ENCODE data around the gene TVP23B. TPM values are rescaled to one million over a fixed set of nuclear protein-coding genes. Genes with fewer than 3 reads are reported as not detected.
A peak's percentile ranks its signal among the peaks of the same experiment; 100 is the strongest.
"Not testable (repeated sequence)": the region's sequence is repeated elsewhere in the genome, so short reads cannot be mapped to it uniquely, and the experiment has no call there.

TVP23B gene
- total RNA-seq, result 10 to 100 TPM; 41.0 to 68.1 TPM

DNA sequence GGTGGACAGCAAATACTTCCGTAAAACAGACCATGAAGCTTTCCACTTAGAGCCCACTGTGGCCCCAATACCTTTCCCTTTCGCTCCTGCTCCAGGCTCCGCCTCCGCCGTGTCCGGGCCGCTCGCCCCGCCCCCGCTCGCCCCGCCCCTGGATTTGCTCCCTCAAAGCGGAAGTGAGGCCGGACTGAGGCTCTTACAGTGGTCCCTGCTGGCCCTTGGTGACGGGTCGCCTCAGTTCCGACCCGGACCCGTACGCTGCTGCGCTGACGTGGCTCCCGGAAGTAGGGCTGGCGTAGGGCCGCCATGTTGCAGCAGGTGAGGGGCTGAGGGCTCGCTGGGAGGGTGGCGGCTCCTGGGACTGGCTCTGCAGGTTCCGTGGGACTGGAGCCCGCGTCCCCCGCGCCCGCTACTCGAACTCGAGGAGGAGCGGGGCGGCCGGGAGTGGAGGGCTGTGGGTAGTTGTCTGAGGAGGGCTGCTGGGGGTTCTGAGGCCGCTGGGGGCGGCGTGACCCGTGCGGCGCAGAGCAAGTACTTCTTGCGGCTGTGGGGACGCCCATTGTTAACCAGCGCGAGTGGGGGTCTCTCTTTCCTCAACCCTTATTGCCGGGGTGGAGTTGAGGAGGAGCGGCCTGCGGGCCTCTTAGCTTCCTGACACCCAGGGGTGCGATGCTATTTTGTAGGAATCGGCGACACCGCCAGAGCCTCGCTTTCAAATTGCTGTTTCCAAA, at the start of gene TVP23B:
TVP23B (plus strand) TSS at position 193 of the 728 bp plus-strand sequence; CDS start at position 304, 111 bp downstream.
- peak; percentile 96 for DNase-seq (ENCODE audit: low spot score)
- Mint-ChIP-seq H3K4me3 (peak within 1 kb of the TSS; percentile 95), H3K36me3 (peaks cover 10% of the 10 kb centered on the region)

DNA sequence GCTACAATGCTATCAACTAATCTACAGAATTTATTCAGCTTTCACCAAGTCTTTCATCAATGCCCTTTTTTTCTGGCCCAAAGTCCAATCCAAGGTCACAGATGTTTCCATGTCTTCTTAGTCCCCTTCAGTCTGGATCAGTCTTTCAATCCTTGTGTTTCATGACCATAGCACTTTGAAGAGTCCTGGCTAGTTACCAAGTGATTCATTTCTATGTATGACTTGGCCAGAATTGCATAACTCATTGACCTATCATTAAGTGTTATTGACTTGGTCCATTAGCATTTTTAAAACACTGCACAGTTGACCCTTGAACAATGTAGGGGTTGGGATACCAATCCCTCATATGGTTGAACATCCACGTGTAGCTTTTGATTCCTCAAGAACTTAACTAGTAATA, 48.5 kb upstream of the TVP23B start:
- not testable (repeated sequence) for H3K4me1 Mint-ChIP-seq (ENCODE audit: low read depth in 2 of 2); H3K4me3 Mint-ChIP-seq

More for the DNA sequence above, at the start of gene TVP23B:
- H3K27ac Mint-ChIP-seq, result peak within 1 kb of the TSS; percentile 91 to 95
- peak; percentile 100 for ATAC-seq
- H3K9me3 Mint-ChIP-seq, H3K27me3 Mint-ChIP-seq: not testable (repeated sequence)
- H3K4me1 Mint-ChIP-seq (ENCODE audit: low read depth in 2 of 2), result peaks cover 21 to 26% of the 10 kb centered on the region in 2 donors

DNA sequence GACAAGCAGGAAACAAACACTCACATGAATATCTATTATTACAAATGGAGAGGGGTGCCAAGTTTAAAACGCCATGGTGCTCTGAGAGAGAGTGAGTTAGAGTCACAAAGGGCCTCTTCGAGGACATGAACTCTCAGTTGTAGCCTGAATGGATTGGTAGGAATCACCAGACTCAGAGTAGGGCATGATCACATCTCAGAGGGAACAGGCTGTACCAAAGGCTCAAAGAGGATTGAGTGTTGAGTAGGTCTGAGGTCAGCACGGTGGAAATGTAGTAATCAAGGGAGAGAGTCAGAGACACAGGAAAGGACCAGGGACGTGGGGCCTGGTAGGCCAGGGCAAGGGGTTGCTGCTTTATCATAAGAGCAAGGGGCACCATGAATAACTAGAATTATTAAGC, 47.6 kb upstream of the TVP23B start:
- not testable (repeated sequence) for H3K27ac Mint-ChIP-seq, H3K27me3 Mint-ChIP-seq, H3K4me3 Mint-ChIP-seq

More for the DNA sequence above, 48.5 kb upstream of the TVP23B start:
- ATAC-seq; DNase-seq (ENCODE audit: low spot score); H3K27me3 Mint-ChIP-seq; H3K27ac Mint-ChIP-seq; H3K36me3 Mint-ChIP-seq; H3K9me3 Mint-ChIP-seq: not testable (repeated sequence)

DNA sequence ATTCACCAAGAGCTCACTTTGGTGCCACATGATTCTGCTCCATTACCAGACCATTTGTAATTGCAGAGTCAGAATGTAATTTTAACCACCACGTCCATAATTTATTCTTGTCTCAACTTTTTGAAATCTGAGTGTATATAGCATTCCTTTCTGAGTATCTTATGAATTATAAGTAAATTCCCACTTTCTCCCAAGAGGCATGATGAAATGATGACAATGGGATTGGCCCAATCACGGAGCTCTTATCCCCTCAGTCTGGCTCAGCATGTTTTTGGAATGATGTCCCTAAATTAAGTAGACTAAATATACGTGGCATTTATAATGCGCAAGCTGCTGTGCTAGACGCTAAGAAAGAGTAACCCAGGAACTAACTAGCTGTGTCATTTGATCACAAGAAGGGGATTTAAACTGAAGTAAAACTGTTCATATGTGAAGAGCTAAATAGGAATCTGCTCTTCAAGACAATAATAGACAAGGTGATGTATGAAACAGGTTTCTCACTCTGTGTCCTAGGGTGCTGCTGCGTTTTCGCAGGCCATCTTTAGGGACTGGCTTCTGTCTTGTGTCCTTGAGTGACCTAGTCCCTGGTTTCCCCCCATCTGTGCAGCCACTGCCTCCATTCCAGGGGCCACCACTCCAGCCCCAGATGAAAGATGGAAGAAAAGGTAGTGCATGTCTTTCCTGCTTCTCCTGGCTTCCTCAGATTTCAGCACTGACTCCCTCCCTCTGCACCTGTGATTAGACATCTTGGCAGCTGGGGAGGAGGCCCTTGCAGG, 41.2 kb upstream of the TVP23B start:
- not testable (repeated sequence) for H3K27ac Mint-ChIP-seq; H3K4me1 Mint-ChIP-seq (ENCODE audit: low read depth in 2 of 2); H3K4me3 Mint-ChIP-seq; DNase-seq (ENCODE audit: low spot score); ATAC-seq; H3K27me3 Mint-ChIP-seq; H3K9me3 Mint-ChIP-seq; H3K36me3 Mint-ChIP-seq

More for the DNA sequence above, 47.6 kb upstream of the TVP23B start:
- H3K4me1 Mint-ChIP-seq (ENCODE audit: low read depth in 2 of 2); DNase-seq (ENCODE audit: low spot score); ATAC-seq; H3K9me3 Mint-ChIP-seq; H3K36me3 Mint-ChIP-seq: not testable (repeated sequence)

DNA sequence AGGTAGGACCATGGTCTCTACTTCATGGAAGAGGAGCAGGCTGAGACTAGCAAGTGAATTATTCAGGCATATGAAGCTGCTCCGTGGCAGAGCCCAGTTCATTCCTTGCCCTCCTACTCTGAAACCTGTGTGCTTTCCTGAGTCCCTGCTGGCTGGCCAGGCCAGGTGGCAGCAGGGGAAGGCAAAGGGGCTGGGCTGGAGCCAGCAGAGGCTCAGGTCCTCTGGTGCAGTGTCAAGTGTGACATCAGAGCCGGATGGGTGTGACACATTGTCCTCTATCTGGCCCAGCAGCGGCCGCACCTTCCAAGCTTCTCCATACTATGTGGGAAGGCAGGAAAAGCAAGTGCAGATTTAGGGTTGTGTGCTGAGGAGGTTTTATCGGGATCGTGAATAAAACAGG, 39.8 kb upstream of the TVP23B start:
- H3K4me1 Mint-ChIP-seq (ENCODE audit: low read depth in 2 of 2); H3K27ac Mint-ChIP-seq; DNase-seq (ENCODE audit: low spot score): not testable (repeated sequence)

DNA sequence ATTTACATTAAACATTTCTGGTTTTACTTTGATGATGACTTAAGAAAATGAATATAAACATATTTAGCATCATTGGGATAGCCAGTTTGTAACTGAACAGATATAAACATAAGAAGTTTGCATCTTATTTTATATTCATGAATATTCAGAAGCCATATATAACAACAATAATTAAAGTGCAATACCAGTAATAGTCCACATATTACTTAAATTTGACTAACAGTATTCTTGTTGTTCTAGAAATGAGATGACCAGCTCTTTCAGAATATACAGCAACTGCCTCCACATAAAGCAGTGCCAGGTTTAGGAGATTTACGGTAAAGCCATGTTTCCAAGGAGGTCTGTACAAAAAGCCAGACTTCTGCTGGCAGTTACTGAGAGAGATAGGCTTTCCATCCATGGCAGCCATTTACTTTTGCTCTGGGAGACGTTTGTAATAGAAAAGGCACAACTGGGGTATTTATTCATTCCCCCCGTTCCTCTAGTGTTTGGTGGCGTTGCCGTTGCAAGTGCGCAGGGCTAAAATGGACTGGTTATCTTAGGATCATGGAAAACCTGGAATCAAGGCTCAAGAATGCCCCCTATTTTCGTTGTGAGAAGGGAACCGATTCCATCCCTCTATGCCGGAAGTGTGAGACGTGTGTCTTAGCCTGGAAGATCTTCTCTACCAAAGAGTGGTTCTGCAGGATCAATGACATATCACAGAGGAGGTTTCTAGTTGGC, 37.1 kb upstream of the TVP23B start, which contains the start of gene FBXW10:
FBXW10 (plus strand) TSS at position 356 of the 723 bp plus-strand sequence; CDS start at position 547, 191 bp downstream.
- not testable (repeated sequence) for ATAC-seq; H3K9me3 Mint-ChIP-seq; H3K36me3 Mint-ChIP-seq; H3K4me3 Mint-ChIP-seq; H3K4me1 Mint-ChIP-seq (ENCODE audit: low read depth in 2 of 2); DNase-seq (ENCODE audit: low spot score); H3K27me3 Mint-ChIP-seq; H3K27ac Mint-ChIP-seq

More for the DNA sequence above, 39.8 kb upstream of the TVP23B start:
- H3K9me3 Mint-ChIP-seq, H3K4me3 Mint-ChIP-seq, ATAC-seq, H3K36me3 Mint-ChIP-seq, H3K27me3 Mint-ChIP-seq: not testable (repeated sequence)

DNA sequence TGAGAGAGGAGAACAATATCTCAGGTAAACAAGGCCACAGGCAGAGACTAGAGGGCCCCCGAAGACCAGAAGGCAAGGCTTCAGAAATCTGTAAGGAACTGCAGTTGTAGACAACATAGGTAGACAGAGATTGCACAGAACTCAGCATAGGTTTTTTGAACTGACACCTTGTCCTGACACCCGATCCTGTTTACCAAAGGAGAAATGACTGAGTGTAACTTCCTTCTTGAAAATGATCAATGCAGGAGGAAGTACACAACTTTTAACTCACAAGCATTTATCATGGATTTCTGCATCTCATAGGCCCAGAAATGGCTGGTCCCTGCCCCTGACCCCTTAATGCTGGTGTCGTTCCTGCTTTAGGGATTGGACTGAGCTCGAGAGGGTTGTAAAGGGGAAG, 36.3 kb upstream of the TVP23B start:
- H3K4me3 Mint-ChIP-seq; H3K9me3 Mint-ChIP-seq; ATAC-seq; H3K4me1 Mint-ChIP-seq (ENCODE audit: low read depth in 2 of 2); H3K36me3 Mint-ChIP-seq; H3K27ac Mint-ChIP-seq; H3K27me3 Mint-ChIP-seq; DNase-seq (ENCODE audit: low spot score): not testable (repeated sequence)

DNA sequence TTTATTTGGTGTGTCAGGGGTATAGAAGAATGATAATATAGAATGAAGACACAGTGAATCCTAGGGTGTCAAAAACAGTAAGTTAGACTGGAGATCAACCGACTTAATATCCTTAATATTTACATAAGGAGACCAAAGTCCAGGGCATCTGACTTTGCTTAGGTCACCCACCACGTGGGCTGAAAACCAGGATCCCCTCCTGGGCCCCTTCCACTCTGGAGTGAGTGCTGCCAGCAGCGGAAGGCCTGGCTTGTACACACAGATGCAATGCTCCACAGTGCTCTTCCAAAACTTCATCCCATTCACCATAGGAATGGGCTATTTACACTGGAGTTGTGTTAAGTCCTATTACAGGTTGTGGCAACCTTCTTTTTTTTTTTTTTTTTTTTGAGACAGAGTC, 34.4 kb upstream of the TVP23B start:
- not testable (repeated sequence) for ATAC-seq; DNase-seq (ENCODE audit: low spot score); H3K36me3 Mint-ChIP-seq; H3K27ac Mint-ChIP-seq; H3K27me3 Mint-ChIP-seq; H3K4me1 Mint-ChIP-seq (ENCODE audit: low read depth in 2 of 2); H3K4me3 Mint-ChIP-seq; H3K9me3 Mint-ChIP-seq

DNA sequence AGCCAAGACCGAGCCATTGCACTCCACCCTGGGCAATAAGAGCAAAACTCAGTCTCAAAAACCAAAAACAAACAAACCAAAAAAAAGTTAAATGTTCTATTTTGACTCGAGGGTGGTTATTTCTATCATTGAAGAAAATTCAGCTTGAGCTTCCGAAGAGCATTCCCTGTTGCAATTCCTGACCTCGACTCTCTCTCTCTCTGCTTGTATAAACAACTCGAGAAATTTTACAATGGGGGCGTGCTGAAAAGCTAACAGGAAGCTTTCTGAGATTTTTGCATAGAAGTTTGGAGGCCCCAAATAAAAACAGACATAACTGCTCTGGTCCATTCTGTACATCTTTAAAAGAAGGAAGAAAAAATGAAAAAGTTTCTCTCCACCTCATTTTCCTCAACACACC, 33.5 kb upstream of the TVP23B start:
- H3K27me3 Mint-ChIP-seq; H3K36me3 Mint-ChIP-seq; H3K27ac Mint-ChIP-seq; H3K4me1 Mint-ChIP-seq (ENCODE audit: low read depth in 2 of 2); H3K4me3 Mint-ChIP-seq; H3K9me3 Mint-ChIP-seq; DNase-seq (ENCODE audit: low spot score); ATAC-seq: not testable (repeated sequence)

DNA sequence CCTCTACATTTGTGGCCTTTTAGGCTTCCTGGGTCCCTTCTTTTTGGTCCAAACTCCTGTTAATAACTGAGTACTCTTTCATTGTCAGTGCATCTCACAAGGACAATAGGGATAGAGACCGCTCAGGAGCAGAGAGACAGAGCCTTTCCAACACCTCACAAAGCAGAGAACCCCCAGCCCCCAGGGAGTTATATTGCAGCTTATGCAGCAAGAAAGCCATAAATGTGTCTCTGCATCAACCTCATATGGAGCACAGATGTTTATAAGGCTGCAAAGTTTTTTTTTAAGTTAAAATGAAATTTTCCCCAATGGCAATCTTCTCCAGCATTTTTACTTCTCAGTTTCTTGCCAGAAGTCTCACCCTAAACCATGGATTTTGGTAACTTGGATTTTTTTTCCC, 30.7 kb upstream of the TVP23B start:
- H3K9me3 Mint-ChIP-seq; H3K4me1 Mint-ChIP-seq (ENCODE audit: low read depth in 2 of 2); DNase-seq (ENCODE audit: low spot score); ATAC-seq; H3K4me3 Mint-ChIP-seq; H3K27me3 Mint-ChIP-seq; H3K27ac Mint-ChIP-seq; H3K36me3 Mint-ChIP-seq: not testable (repeated sequence)

DNA sequence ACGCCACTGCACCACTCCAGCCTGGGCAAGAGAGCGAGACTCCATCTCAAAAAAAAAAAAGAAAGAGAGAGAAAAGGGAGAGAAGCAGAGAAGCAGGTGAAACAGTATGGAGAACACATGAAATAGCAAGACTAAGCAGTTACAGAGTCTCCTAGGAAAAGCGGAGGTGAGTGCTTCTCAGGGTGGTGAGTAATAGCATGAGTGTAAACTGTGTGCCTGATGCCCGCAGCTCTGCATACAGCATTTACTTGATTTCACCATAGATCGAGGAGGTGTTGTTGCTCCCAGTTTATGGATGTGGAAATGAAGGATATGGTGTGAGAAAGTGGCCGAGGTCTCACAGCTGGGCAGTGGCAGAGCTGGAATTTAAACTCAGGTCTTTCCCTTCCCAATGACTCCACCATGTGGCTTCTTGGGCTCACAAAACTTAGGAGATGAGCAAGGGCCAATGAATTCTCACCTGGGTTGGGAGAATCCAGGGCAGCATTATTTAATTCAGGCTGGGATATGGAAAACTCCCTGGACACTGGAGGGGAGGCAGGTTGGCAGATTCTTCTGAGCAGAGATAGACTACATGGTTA, 27.1 kb upstream of the TVP23B start:
- H3K4me1 Mint-ChIP-seq (ENCODE audit: low read depth in 2 of 2); DNase-seq (ENCODE audit: low spot score); H3K36me3 Mint-ChIP-seq; H3K27ac Mint-ChIP-seq; H3K9me3 Mint-ChIP-seq; H3K27me3 Mint-ChIP-seq; H3K4me3 Mint-ChIP-seq; ATAC-seq: not testable (repeated sequence)

DNA sequence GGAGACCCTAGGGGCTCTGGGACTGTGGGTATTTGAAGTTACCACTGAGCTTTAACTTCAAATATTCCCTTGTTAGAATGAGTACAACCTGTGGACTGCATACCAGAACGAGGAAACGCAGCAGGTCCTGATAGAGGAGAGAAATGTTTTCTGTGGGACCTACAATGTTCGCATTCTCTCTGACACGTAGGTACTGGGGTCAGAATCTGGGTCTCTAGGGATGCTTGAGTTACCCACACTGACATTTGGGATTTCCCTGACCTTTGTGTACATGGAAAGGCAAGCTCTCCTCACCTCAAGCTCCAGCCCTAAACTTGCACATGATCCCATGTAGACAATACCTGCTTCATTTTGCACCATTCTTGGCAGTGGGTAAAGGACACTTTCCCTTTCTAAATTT, 25.0 kb upstream of the TVP23B start:
- not testable (repeated sequence) for DNase-seq (ENCODE audit: low spot score); H3K27me3 Mint-ChIP-seq; ATAC-seq; H3K27ac Mint-ChIP-seq; H3K4me1 Mint-ChIP-seq (ENCODE audit: low read depth in 2 of 2); H3K4me3 Mint-ChIP-seq; H3K9me3 Mint-ChIP-seq; H3K36me3 Mint-ChIP-seq

DNA sequence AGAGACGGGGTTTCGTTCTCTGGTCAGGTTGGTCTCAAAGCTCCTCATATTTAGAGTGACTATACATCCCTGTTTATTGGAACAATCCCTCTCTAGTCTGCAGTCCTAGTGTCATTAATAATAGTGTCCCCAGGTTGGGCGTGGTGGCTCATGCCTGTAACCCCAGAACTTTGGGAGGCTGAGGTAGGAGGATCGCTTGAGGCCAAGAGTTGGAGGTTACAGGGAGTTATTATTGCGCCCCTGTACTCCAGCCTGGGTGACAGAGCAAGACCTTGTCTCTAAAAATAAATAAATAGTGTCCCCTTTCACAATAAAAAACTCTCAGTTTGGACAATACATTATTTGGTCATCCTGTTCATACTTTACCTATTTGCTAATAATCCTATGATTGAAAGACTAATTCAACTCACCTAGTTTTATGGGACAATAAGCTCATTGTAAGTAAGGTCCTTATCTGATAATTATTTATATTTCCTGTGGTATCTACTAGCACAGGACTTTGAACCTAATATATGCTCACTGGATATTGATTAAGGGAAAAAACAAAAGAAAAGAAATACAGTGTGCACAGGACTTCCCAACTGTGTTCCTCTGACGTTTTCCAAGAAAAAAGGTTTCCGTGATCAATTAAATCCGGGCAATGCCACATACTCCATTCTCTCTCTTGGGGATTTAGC, 23.5 kb upstream of the TVP23B start:
- not testable (repeated sequence) for H3K36me3 Mint-ChIP-seq; H3K9me3 Mint-ChIP-seq; ATAC-seq; H3K4me1 Mint-ChIP-seq (ENCODE audit: low read depth in 2 of 2); H3K4me3 Mint-ChIP-seq; H3K27ac Mint-ChIP-seq; DNase-seq (ENCODE audit: low spot score); H3K27me3 Mint-ChIP-seq
